ENCODE measurements around the gene FNDC3A.

The FNDC3A gene

DNA sequence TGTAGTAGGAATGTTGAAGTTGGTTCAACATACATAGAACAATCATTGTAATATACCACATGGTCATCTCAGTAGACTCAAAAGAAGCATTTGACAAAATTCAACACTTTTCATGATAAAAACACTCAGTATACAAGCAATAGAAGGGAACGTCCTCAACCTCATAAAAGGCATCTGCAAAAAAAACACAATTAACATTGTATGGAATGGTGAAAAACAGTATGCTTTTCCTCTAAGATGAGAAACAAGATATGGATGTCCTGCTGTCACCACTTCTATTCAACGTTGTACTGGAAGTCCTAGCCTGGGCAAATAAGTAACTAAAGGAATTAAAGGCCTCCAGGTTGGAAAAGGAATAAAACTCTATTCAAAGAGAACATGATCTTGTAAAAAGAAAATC, 54.5 kb downstream of the FNDC3A start:
- TF ChIP-seq, protein P1, sequence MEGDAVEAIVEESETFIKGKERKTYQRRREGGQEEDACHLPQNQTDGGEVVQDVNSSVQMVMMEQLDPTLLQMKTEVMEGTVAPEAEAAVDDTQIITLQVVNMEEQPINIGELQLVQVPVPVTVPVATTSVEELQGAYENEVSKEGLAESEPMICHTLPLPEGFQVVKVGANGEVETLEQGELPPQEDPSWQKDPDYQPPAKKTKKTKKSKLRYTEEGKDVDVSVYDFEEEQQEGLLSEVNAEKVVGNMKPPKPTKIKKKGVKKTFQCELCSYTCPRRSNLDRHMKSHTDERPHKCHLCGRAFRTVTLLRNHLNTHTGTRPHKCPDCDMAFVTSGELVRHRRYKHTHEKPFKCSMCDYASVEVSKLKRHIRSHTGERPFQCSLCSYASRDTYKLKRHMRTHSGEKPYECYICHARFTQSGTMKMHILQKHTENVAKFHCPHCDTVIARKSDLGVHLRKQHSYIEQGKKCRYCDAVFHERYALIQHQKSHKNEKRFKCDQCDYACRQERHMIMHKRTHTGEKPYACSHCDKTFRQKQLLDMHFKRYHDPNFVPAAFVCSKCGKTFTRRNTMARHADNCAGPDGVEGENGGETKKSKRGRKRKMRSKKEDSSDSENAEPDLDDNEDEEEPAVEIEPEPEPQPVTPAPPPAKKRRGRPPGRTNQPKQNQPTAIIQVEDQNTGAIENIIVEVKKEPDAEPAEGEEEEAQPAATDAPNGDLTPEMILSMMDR (IDR thresholded peaks at IDR 0.05; ENCODE audit: insufficient read depth, low read depth, low read length, missing control alignments) = no peak
- no peak for DNase-seq (ENCODE audit: low read depth)
- no peak overlapping the region for H3K4me3 ChIP-seq (ENCODE audit: low read depth, low read length)

DNA sequence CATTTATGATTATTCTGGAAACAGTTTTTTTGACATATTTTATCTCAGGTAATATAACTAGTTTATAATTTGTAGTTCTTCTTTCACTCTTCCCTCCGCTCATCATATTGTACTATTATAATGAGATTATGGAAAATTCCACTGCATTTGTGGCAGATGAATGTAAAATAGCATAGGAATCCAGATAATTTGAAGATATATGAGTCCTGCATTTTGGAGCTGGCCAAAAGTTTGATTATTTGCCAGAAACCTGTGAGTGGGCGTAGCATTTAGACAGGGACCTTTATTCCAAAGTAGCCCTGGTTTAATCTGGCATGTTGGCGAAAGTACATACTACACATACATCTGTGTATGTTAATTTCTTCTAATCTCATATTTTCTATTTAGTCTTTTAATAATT, 65.2 kb downstream of the FNDC3A start:
- no peak for DNase-seq (ENCODE audit: low read depth)
- no peak overlapping the region for H3K4me3 ChIP-seq (ENCODE audit: low read depth, low read length)
- TF ChIP-seq, protein P1 (IDR thresholded peaks at IDR 0.05; ENCODE audit: insufficient read depth, low read depth, low read length, missing control alignments) = no peak

DNA sequence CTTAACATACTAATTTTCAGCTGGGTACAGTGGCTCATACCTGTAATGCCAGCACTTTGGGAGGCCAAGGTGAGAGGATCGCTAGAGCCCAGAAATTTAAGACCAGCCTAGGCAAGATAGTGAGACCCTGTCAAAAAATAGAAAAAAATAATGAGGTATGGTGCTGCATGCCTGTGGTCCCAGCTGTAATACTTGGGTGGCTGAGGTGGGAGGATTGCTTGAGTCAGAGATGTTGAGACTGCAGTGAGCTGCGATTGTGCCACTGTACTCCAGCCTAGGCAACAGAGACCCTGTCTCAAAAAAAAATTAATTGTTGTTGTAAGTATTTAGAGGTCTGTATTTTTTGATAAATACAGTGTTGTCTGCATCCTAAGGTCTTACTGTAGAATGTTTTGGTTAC, 66.8 kb downstream of the FNDC3A start:
- no peak overlapping the region for H3K4me3 ChIP-seq (ENCODE audit: low read depth, low read length)
- no peak for DNase-seq (ENCODE audit: low read depth)
- TF ChIP-seq, protein P1 (IDR thresholded peaks at IDR 0.05; ENCODE audit: insufficient read depth, low read depth, low read length, missing control alignments) = no peak

DNA sequence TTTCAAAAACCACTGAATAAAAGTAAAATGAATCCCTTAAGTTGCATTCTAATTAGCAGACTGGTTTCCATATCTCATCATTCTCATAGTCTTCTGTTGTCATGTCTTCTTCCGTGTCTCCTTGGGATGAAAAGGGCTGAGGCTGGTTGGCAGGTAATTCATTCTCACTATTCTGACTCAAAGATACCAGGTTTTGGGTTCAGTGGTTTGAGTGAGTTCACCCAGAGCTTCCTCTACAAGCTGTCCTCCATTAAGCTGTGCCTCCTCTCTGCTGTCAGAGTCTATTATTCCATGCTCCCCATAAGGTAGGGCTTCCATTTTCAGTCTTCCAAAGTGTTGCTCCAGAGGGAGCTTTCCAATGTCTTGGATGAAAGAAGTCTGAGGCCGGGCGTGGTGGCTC, 68.3 kb downstream of the FNDC3A start:
- DNase-seq (ENCODE audit: low read depth) = no peak
- H3K4me3 ChIP-seq (ENCODE audit: low read depth, low read length) = no peak overlapping the region
- TF ChIP-seq, protein P1 (IDR thresholded peaks at IDR 0.05; ENCODE audit: insufficient read depth, low read depth, low read length, missing control alignments) = no peak

DNA sequence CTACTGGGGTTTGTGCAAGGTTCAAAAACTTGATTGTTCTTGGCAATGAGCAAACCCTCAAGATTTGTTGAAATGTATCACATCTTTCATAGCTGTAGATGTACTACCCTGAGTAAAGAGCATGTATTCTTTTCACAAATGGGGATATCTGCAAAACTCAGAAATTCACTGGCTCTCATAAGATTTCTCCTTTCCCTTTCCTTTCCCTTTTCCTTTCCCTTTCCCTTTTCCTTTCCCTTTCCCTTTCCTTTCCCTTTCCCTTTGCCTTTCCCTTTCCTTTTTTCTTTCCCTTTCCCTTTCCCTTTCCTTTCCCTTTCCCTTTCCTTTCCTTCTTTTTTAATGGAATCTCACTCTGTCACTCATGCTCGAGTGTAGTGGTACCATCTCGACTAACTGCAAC, 69.1 kb downstream of the FNDC3A start:
- TF ChIP-seq, protein P1 (IDR thresholded peaks at IDR 0.05; ENCODE audit: insufficient read depth, low read depth, low read length, missing control alignments) = no peak
- no peak overlapping the region for H3K4me3 ChIP-seq (ENCODE audit: low read depth, low read length)
- no peak for DNase-seq (ENCODE audit: low read depth)

DNA sequence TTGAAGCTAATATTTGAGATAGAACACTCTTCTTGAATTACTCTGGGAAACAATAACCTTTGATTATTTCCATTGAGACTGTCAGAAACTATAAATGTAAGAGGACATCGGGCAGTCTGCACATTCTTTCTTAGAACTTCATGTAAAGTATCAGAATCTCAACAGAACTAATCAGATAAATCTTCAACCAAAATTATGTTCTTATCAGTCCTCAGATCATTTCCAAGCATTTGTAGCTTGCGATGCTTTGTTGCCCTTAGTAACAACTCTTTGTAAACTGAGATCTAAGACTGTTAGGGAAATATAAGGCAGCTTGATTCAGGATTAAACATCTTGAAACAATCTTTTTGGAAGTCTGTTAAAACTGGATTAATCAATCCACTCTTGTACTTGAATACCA, 70.3 kb downstream of the FNDC3A start:
- TF ChIP-seq, protein P1 (IDR thresholded peaks at IDR 0.05; ENCODE audit: insufficient read depth, low read depth, low read length, missing control alignments) = no peak
- no peak overlapping the region for H3K4me3 ChIP-seq (ENCODE audit: low read depth, low read length)
- DNase-seq (ENCODE audit: low read depth) = no peak

DNA sequence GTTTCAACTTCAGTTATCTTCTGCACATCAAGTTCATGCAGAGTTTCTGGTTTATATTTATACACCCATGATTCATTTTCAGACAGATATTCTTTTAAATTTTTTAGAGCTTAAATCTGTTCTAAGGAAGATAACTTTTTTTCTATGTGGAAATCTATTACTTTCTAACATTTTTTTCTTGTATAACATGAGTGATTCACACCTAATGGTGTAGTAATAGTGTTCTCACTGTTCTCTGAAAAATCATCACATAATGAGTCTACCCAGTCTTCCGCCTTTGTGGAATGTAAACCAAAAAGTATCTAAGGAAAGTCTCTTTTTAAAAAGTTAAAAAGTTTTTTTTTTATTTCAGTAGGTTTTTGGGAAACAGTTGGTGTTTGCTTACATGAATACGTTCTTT, 70.8 kb downstream of the FNDC3A start:
- H3K4me3 ChIP-seq (ENCODE audit: low read depth, low read length) = no peak overlapping the region
- TF ChIP-seq, protein P1 (IDR thresholded peaks at IDR 0.05; ENCODE audit: insufficient read depth, low read depth, low read length, missing control alignments) = no peak
- no peak for DNase-seq (ENCODE audit: low read depth)
